Erythroblast (primary cell): ENCODE measurements around the gene USP3.

ENCODE experiments used
- GATA1 ChIP-seq: IDR thresholded peaks from 2 replicates; pipeline ENCODE4 v1.6.1; 2011; ENCODE audit warnings: low read depth, mild to moderate bottlenecking, control low read depth, low read length, moderate library complexity
- POLR2A ChIP-seq: IDR thresholded peaks from 2 replicates; pipeline ENCODE4 v1.6.1; 2011; ENCODE audit warnings: mild to moderate bottlenecking, low read length

DNA sequence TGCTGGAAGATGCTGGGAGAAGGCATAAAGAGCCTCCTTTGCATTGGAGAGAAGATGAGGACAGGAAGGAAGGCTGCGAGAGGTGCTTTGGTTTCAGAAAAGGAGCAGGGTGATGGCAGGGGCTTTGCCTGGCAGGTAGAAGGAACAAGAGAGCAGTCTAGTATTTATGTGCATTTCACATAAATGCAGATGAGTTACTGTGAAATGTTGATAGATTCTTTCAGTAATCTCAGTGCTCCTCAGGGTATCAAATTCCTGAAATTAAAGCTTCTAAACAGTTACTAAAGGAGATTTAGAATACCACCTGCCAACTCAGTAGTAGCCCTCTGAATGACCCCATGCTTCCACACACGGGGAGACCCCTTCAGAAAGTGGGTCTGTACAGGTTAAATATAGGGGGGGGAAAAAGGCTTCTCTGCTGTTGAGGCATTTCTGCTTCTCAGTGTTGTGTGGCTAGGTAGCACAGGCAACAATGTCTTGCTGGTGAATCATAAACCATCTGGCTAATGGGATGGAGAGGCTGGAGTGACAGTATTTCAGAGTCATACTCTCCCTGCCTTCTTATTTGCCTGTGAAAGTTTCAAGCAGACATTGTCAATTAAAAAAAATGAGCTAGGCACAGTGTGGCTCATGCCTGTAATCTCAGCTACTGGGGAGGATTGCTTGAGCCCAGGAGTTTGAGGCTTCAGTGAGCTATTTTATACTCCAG is 78.5 kb downstream of the USP3 start:
- TF ChIP-seq POLR2A (no peak), GATA1 (no peak)
